GM12878 (cell line): ENCODE measurements around the gene IFIT3. TPM values are rescaled to one million over a fixed set of nuclear protein-coding genes. Genes with fewer than 3 reads are reported as not detected.

Source experiments
- BCL3 ChIP-seq: IDR thresholded peaks from 2 replicates; pipeline ENCODE4 v1.6.1; 2011; ENCODE audit warnings: borderline replicate concordance, low read depth, mild to moderate bottlenecking, moderate library complexity, low read length; ENCODE audit not compliant: insufficient read depth, poor library complexity, severe bottlenecking
- BRCA1 ChIP-seq: IDR thresholded peaks from 2 replicates; pipeline ENCODE4 v1.6.1; 2011; ENCODE audit warnings: low read depth, low read length, improper control_type of control experiment
- CHD1 ChIP-seq: IDR thresholded peaks from 2 replicates; pipeline ENCODE4 v1.6.1; 2012; ENCODE audit warnings: low read depth, low read length, improper control_type of control experiment
- CREB1 ChIP-seq: IDR thresholded peaks from 2 replicates; pipeline ENCODE4 v1.6.1; 2012; ENCODE audit warnings: low read depth, mild to moderate bottlenecking, inconsistent platforms
- CUX1 ChIP-seq: IDR thresholded peaks from 2 replicates; pipeline ENCODE4 v1.6.1; 2012; ENCODE audit warnings: improper control_type of control experiment, low read depth, low read length; ENCODE audit not compliant: insufficient replicate concordance
- E2F8 ChIP-seq: fragments of 450-650 bp; IDR thresholded peaks from 2 replicates; pipeline ENCODE4 v1.6.1; 2018; ENCODE audit warnings: mild to moderate bottlenecking, low read depth, moderate library complexity; ENCODE audit not compliant: partially characterized antibody
- EGR1 ChIP-seq, 2 experiments: IDR thresholded peaks; 1 replicate in 1 of 2; 2 replicates in 1 of 2; pipeline ENCODE4 v1.6.1; 2011 to 2012; ENCODE audit warnings: low read depth in 2 of 2, low read length in 2 of 2, borderline replicate concordance in 1 of 2, mild to moderate bottlenecking in 1 of 2, moderate library complexity in 1 of 2
- FOXM1 ChIP-seq: IDR thresholded peaks from 2 replicates; pipeline ENCODE4 v1.6.1; 2012; ENCODE audit warnings: low read depth, mild to moderate bottlenecking, inconsistent platforms, low read length, moderate library complexity
- MTA3 ChIP-seq: IDR thresholded peaks from 2 replicates; pipeline ENCODE4 v1.6.1; 2012; ENCODE audit warnings: low read length, inconsistent platforms, borderline replicate concordance
- PAX5 ChIP-seq: IDR thresholded peaks from 2 replicates; pipeline ENCODE4 v1.6.1; 2011; ENCODE audit warnings: low read depth, low read length, borderline replicate concordance
- PRDM15 ChIP-seq: fragments of 450-650 bp; formaldehyde crosslinking; IDR thresholded peaks from 2 replicates; pipeline ENCODE4 v1.4.0; 2020; ENCODE audit warnings: mild to moderate bottlenecking, moderate library complexity
- RB1 ChIP-seq: fragments of 450-650 bp; formaldehyde crosslinking; IDR thresholded peaks from 2 replicates; pipeline ENCODE4 v1.6.1; 2017; ENCODE audit warnings: mild to moderate bottlenecking, borderline replicate concordance
- SMAD5 ChIP-seq: IDR thresholded peaks from 2 replicates; pipeline ENCODE4 v1.6.1; 2016; ENCODE audit warnings: antibody characterized with exemption, low read depth
- SUZ12 ChIP-seq: fragments of 200-600 bp; sonication (generic); IDR thresholded peaks from one replicate; pipeline ENCODE4 v1.6.1; 2018; ENCODE audit warnings: antibody characterized with exemption, mild to moderate bottlenecking; ENCODE audit not compliant: unreplicated experiment
- ZNF24 ChIP-seq: fragments of 450-650 bp; IDR thresholded peaks from 2 replicates; pipeline ENCODE4 v1.6.1; 2017; ENCODE audit warnings: antibody characterized with exemption, mild to moderate bottlenecking
- polyA plus RNA-seq, 11 experiments: library from polyadenylated mRNA; depleted of rRNA in 4 of 11; unstranded in 6 of 11; stranded (reverse) in 5 of 11; fragments of >200 nt; fragmentation: Nextera tagmentation in 4 of 11; fragmentation: Illumina TruSeq in 1 of 11; extraction: Ambion mirVana in 4 of 11; extraction: Trizol in 1 of 11; gene quantifications; 1 replicate in 1 of 11; 2 replicates in 10 of 11; pipeline versions ENCODE4 v1.2.1 to v1.2.3, GENCODE V29; 2011 to 2016; ENCODE audit warnings: inconsistent platforms in 2 of 11, missing spikeins in 2 of 11, low read depth in 1 of 11
- total RNA-seq, 4 experiments: library from RNA; depleted of rRNA in 3 of 4; stranded (reverse); fragments of >200 nt in 3 of 4; fragmentation: Illumina TruSeq in 1 of 4; extraction: Trizol in 1 of 4; gene quantifications; 2 replicates each; pipeline versions ENCODE4 v1.2.1 to v1.2.3, GENCODE V29; 2013 to 2021

Gene IFIT3
- total and polyA plus RNA-seq, 10 of the 15 experiments (the other 5 are each of a cell fraction or from before 2014, with no cell fraction given): 27.0 to 70.2 (median 51.1) TPM

- TF ChIP-seq CUX1 (peak; percentile 73), BRCA1 (no peak), E2F8 (no peak), CHD1 (no peak), EGR1 (IDR thresholded peaks at IDR 0.05; ENCODE audit: borderline replicate concordance in 1 of 2, low read depth in 2 of 2, low read length in 2 of 2) (no peak), SMAD5 (no peak), BCL3 (peak; percentile 63), SUZ12 (no peak), CREB1 (no peak), ZNF24 (no peak), MTA3 (no peak), PAX5 (peak; percentile 66; the same call in 1 of the 2 replicates), RB1 (no peak), PRDM15 (CRISPR knock-in tag) (no peak), FOXM1 (0 out of 2 replicates have a peak, but pooled peaks have one; percentile 26)
These were observed 20.1 kb downstream of the IFIT3 start (continued) for GRCh38 chr10:89347701-89348457.
